T47D (cell line): Measurements from ENCODE around the gene CTSK.

Experiments used
- DNase-seq, 2 experiments: peaks; one replicate each; pipeline versions ENCODE4 v3.0.0 to v3.0.0-alpha.2; 2011 to 2012; ENCODE audit warnings: low read depth in 1 of 2, low spot score in 1 of 2
- JUND ChIP-seq: IDR thresholded peaks from 2 replicates; pipeline ENCODE4 v1.6.1; 2012; ENCODE audit warnings: low read depth
- in situ Hi-C: cut with HindIII; loops from 2 replicates; pipeline ENCODE4 v1.10.0; 2016; ENCODE audit warnings: low sequenced_read_pairs, low pct_unique_long_range_greater_than_20kb

The CTSK gene

GRCh38 chr1:150765296-150765976, 42.6 kb downstream of the CTSK start, which contains the start of gene CTSS:
TSS of gene CTSS (minus strand) at chr1:150765778. CDS start at chr1:150764763, 1,015 bp downstream.
- DNase-seq, result peak in 1 of 2 experiments; percentile 9
- TF ChIP-seq JUND, result no peak
- in situ Hi-C loops, result no loop called here

- in situ Hi-C loops, result no loop called here
- no peak for TF ChIP-seq JUND
- DNase-seq, result peak in 1 of 2 experiments; percentile 18
These were observed 43.4 kb downstream of the CTSK start for GRCh38 chr1:150764617-150765101.

GRCh38 chr1:150763018-150763417, 45.0 kb downstream of the CTSK start:
- no peak for DNase-seq
- in situ Hi-C loops, result no loop called here
- no peak for TF ChIP-seq JUND

GRCh38 chr1:150762552-150762951, 45.5 kb downstream of the CTSK start:
- no peak for DNase-seq
- in situ Hi-C loops, result no loop called here

GRCh38 chr1:150761801-150762200, 46.3 kb downstream of the CTSK start:
- DNase-seq, result no peak
- in situ Hi-C loops, result no loop called here
- no peak for TF ChIP-seq JUND

More at GRCh38 chr1:150762552-150762951, 45.5 kb downstream of the CTSK start:
- no peak for TF ChIP-seq JUND

GRCh38 chr1:150760013-150760412, 48.0 kb downstream of the CTSK start:
- DNase-seq, result no peak
- no peak for TF ChIP-seq JUND
- in situ Hi-C loops, result no loop called here

GRCh38 chr1:150753416-150753815, 54.6 kb downstream of the CTSK start:
- no peak for TF ChIP-seq JUND
- no peak for DNase-seq
- in situ Hi-C loops, result no loop called here

- in situ Hi-C loops, result no loop called here
- DNase-seq, result no peak
- TF ChIP-seq JUND, result no peak
These were observed 56.6 kb downstream of the CTSK start for GRCh38 chr1:150751443-150751842.

GRCh38 chr1:150749720-150750311, 58.2 kb downstream of the CTSK start:
- DNase-seq, result no peak
- in situ Hi-C loops, result no loop called here
- TF ChIP-seq JUND, result no peak

- no peak for TF ChIP-seq JUND
- no peak for DNase-seq
- in situ Hi-C loops, result no loop called here
These were observed 59.0 kb downstream of the CTSK start for GRCh38 chr1:150748878-150749719.
